ENCODE data around the gene HDAC7.

The HDAC7 gene

DNA sequence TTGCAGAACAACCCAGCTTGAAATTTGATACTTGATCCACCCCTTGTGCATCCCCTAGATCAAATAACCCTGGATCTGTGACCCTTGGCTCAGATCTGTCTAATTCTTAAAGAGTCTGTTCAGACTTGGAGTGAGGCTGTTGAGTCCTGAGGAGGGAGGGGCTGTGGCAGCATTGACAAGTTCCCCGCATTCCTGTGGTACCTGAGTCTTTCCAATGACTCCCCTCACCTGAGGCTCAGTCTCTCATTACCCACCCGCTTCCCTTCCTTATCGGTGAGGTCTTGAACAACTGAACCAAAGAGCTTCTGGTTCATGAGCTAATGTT is 16.1 kb upstream of the HDAC7 start:
- POLR2A ChIA-PET = interaction anchor here (1.6 kb wide), 1 partner anchor 15 kb away, joined by 8 read pairs; the partner anchor contains the start of gene HDAC7
- H3K4me3 ChIP-seq (ENCODE audit: low read depth, low read length) = no peak overlapping the region
- CTCF ChIA-PET = interaction anchor here (1.4 to 28.0 kb wide), 9 partner anchors 8 to 126 kb away, joined by 3 to 1054 read pairs (median 108); partner anchors contain the start of genes ENDOU, HDAC7 and SLC48A1
- TF ChIP-seq, protein P1, sequence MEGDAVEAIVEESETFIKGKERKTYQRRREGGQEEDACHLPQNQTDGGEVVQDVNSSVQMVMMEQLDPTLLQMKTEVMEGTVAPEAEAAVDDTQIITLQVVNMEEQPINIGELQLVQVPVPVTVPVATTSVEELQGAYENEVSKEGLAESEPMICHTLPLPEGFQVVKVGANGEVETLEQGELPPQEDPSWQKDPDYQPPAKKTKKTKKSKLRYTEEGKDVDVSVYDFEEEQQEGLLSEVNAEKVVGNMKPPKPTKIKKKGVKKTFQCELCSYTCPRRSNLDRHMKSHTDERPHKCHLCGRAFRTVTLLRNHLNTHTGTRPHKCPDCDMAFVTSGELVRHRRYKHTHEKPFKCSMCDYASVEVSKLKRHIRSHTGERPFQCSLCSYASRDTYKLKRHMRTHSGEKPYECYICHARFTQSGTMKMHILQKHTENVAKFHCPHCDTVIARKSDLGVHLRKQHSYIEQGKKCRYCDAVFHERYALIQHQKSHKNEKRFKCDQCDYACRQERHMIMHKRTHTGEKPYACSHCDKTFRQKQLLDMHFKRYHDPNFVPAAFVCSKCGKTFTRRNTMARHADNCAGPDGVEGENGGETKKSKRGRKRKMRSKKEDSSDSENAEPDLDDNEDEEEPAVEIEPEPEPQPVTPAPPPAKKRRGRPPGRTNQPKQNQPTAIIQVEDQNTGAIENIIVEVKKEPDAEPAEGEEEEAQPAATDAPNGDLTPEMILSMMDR (IDR thresholded peaks at IDR 0.05; ENCODE audit: insufficient read depth, low read length, missing control alignments) = no peak
- DNase-seq (ENCODE audit: low read depth, low spot score) = no peak

DNA sequence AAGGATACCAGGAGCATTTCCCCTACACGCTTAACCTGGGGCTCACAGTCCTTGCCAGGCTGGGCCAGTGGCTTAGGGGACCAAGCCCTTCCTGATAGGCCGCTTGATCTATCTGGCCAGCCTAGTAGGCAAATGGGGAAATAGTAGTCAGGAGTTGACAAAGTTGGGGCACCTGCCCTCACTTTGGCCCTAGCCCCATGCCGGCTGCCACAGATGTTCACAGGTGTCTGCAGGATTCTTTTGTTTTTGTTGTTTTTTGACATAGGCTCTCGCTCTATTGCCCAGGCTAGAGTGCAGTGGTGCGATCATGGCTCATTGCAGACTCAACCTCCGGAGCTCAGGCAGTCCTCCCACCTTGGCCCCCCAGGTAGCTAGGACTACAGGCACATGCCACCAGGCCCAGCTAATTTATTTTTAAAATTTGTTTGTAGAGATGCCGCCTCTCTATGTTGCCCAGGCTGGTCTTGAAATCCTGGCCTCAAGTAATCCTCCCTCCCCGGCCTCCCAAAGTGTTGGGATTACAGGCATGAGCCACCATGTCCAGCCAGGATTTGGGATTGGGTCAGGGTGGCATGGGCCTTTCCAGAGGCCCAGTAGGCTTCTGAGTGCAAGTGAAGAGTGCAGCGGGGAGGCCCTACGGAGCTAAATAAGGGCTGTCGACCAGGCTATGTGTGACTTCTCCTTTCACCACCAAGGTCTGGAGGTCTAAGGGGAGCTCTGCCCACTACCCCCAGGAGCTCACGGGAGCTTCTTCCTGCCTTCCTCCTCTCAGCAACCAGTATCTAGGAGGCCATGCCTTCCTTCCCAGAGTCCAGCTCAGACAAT is 15.5 kb upstream of the HDAC7 start:
- no peak overlapping the region for H3K4me3 ChIP-seq (ENCODE audit: low read depth, low read length)
- ChIA-PET POLR2A (interaction anchor here (1.6 kb wide), 1 partner anchor 15 kb away, joined by 8 read pairs; the partner anchor contains the start of gene HDAC7), CTCF (interaction anchor here (1.4 to 28.0 kb wide), 9 partner anchors 7 to 125 kb away, joined by 3 to 1054 read pairs (median 108); partner anchors contain the start of genes ENDOU, HDAC7 and SLC48A1)
- TF ChIP-seq, protein P1 (IDR thresholded peaks at IDR 0.05; ENCODE audit: insufficient read depth, low read length, missing control alignments) = no peak
- DNase-seq (ENCODE audit: low read depth, low spot score) = no peak

DNA sequence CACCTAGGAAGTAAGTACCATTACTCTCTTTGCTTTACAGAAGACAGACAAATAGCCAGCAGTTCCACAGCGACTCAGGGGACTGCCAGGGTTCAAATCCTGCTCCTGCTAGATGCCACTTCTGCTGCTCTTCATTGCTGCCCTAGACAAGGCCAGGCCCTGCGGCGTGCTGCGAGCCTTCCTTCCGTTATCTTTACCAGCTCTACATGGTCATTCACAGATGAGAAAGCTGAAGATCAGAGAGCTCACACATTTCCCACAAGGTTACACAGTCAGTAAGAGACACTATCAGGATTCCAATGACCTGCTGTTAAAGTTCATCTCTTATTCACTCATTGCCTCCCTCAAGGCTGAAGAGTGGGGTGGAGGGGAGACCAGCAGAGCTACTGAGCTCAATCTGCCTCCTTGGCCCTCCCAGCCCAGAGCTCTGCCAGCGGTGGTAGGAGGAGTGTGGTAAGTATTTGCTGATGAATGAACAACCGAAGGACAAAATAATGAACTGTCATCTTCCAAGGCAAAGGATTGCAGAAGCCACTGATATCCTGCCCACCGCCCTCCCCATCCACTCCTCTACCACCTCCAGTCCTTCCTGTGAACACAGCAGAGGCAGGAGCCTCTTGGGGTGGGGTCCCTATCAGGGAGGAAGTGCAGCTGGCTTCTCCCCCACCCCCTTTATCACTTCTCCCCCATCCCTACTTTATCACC is 14.6 kb upstream of the HDAC7 start:
- ChIA-PET POLR2A (no interaction called here), CTCF (interaction anchor here (0.9 to 28.0 kb wide), 11 partner anchors 7 to 784 kb away, joined by 3 to 1054 read pairs (median 8); partner anchors contain the start of genes ENDOU, HDAC7, SLC48A1 and TMEM106C)
- DNase-seq (ENCODE audit: low read depth, low spot score) = no peak
- TF ChIP-seq, protein P1 (IDR thresholded peaks at IDR 0.05; ENCODE audit: insufficient read depth, low read length, missing control alignments) = no peak
- H3K4me3 ChIP-seq (ENCODE audit: low read depth, low read length) = no peak overlapping the region

DNA sequence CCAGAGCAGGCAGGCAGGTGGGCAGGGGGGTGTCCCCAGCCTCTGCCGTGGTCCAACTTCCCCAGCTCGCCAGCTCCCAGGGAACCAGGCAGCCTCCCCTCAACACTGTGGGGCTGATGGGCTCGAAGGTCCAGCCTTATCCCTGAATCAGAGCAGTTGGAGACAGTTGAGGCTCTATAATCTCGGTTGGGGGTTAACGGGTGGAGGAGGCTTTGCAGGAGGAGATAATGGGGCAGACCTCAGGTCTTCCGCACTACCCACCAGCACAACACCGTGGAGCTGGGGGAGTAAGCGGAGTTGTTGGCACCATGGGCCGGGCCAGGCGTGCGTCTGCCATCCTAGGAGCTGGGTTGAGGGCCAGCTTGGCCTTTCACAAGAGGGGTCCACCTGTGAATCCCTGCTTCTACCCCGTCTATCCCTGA is 13.9 kb upstream of the HDAC7 start:
- TF ChIP-seq, protein P1 (IDR thresholded peaks at IDR 0.05; ENCODE audit: insufficient read depth, low read length, missing control alignments) = no peak
- no peak for DNase-seq (ENCODE audit: low read depth, low spot score)
- ChIA-PET CTCF (interaction anchor here (0.9 to 28.0 kb wide), 11 partner anchors 6 to 784 kb away, joined by 3 to 1054 read pairs (median 8); partner anchors contain the start of genes ENDOU, HDAC7, RPAP3 and SLC48A1), POLR2A (no interaction called here)
- no peak overlapping the region for H3K4me3 ChIP-seq (ENCODE audit: low read depth, low read length)

DNA sequence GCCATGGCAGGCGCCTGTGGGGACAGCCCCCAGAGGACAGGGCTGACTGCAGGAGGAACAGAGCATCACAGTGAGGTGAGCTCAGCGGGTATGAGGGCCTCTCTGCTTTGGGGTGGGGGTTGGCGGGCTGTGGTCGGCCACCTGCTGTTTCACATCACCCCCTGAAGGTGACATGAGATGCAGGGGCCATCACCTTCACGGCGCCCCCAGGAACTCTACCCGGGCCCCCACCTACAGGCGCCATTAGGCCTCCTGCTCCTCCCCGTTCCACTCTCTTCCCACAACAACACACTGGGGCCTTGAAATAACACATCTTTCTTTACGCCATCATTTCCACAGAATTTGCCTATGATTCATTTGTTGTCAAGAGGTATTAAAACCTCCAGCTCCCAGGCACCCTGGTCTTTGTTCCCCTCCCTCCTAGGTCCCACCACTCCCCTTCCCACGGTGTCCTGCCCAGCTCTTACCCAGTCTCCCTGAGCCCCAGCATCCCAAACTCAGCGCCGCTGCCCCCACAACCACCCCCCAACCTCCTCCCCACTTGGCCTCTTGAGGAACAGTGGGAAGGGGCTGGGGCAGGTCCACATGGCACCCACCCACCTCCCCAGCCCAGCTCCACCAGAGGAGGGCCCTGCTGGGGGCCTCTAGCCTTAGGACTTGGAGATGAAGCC is 12.7 kb upstream of the HDAC7 start:
- ChIA-PET CTCF (interaction anchor here (0.8 to 28.0 kb wide), 7 partner anchors 10 to 127 kb away, joined by 4 to 1054 read pairs (median 8); partner anchors contain the start of genes ENDOU, HDAC7, RAPGEF3 and RPAP3), POLR2A (no interaction called here)
- DNase-seq (ENCODE audit: low read depth, low spot score) = no peak
- no peak overlapping the region for H3K4me3 ChIP-seq (ENCODE audit: low read depth, low read length)
- TF ChIP-seq, protein P1 (IDR thresholded peaks at IDR 0.05; ENCODE audit: insufficient read depth, low read length, missing control alignments) = no peak
